ENCODE measurements around the gene STK25. TPM values are rescaled to one million over a fixed set of nuclear protein-coding genes. Genes with fewer than 3 reads are reported as not detected.

STK25 gene
- total and polyA plus RNA-seq, 10 of the 15 experiments (the other 5 are each of a cell fraction or from before 2014, with no cell fraction given), result 6.0 to 154 (median 89.3) TPM

GRCh38 chr2:241443486-241444223 is 64.7 kb downstream of the STK25 start (continued):
- no peak for TF ChIP-seq ZBTB4 (CRISPR knock-in tag; IDR thresholded peaks at IDR 0.05)
- TF ChIP-seq RAD21 (IDR thresholded peaks at IDR 0.05; ENCODE audit: insufficient read depth, low read depth, low read length), result no peak
- peak; percentile 82 for TF ChIP-seq EED (IDR thresholded peaks at IDR 0.05; ENCODE audit: low read depth)
- TF ChIP-seq USF1 (IDR thresholded peaks at IDR 0.05; ENCODE audit: borderline replicate concordance, extremely low read length, insufficient read depth, low read depth, low read length), result no peak
- no peak for TF ChIP-seq POU2F2 (IDR thresholded peaks at IDR 0.05; ENCODE audit: borderline replicate concordance, low read depth, low read length)
- TF ChIP-seq IRF4 (IDR thresholded peaks at IDR 0.05; ENCODE audit: low read depth, low read length), result 0 out of 2 replicates have a peak, but pooled peaks have one; percentile 9
- TF ChIP-seq E2F8 (IDR thresholded peaks at IDR 0.05; ENCODE audit: low read depth, partially characterized antibody), result no peak
- no peak for TF ChIP-seq POLR2AphosphoS2 (IDR thresholded peaks at IDR 0.05; ENCODE audit: low read depth, low read length)
- TF ChIP-seq BHLHE40 (IDR thresholded peaks at IDR 0.05; ENCODE audit: borderline replicate concordance in 1 of 2, low read depth in 2 of 2, low read length in 1 of 2), result peak in 1 of 2 experiments; percentile 47; a peak in 1 of 4 replicates
- TF ChIP-seq ZNF687 (IDR thresholded peaks at IDR 0.05), result peak; percentile 32; the same call in 1 of the 2 replicates
- TF ChIP-seq MXI1 (IDR thresholded peaks at IDR 0.05; ENCODE audit: low read depth, low read length), result no peak
- TF ChIP-seq SMAD1 (IDR thresholded peaks at IDR 0.05; ENCODE audit: low read depth, partially characterized antibody), result peak; percentile 98
- 0 out of 2 replicates have a peak, but pooled peaks have one; percentile 28 for TF ChIP-seq PAX5 (IDR thresholded peaks at IDR 0.05; ENCODE audit: borderline replicate concordance, low read depth, low read length)
- no peak for TF ChIP-seq YBX1 (IDR thresholded peaks at IDR 0.05)
